ENCODE data around the gene PTCH1. TPM values are rescaled to one million over a fixed set of nuclear protein-coding genes. Genes with fewer than 3 reads are reported as not detected.
A peak's percentile ranks its signal among the peaks of the same experiment; 100 is the strongest.

PTCH1 gene
- total RNA-seq, 1 donor, result 3.3 TPM

DNA sequence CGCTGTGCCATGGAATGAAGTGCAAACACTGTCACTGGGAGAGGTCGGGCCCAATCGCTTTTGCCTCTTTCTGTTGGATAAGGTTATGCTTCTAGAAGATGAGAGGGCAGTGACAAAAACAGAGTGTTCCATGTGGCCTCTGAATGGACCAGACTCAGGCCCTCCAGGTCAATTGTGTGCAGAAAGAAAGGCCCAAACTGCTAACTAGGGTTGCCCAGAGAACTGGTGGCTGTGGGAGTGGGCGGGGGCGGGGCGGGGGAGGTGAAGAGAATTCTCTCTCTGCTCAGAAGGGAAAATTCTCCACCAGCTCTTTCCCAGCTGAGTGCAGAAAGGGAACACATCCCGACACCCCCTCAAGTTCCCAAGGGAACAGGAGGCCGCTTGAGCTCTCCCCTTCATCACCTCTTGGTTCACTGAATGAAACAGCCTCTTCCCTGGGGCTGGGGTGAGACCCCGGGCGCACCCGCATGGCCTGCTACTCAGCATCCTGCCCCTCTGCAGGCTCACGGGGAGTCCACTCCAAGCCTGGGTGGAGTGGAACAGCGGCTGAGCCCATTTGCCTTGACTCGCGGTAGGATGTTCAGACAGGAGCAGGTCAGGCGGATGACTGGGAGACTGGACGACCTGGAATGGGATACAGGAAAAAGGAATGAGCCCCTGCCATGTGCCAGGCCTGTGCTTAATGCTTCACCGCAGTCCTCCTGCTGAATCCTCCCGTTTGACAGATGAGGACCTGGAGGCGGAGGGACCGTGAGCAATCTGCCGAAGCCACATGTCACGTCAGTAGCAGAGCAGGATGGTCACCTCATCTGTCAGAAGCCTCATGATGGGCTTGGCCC is 105.5 kb downstream of the PTCH1 start:
- Histone ChIP-seq H3K9me3 (ENCODE audit: low read depth, low read length) (no peaks in the 10 kb centered on the region), H3K36me3 (ENCODE audit: insufficient read depth, low read length) (no peaks in the 10 kb centered on the region), H3K27ac (ENCODE audit: low read depth, low read length) (no peak overlapping the region), H3K4me2 (ENCODE audit: insufficient read depth, low read length) (no peak overlapping the region), H3K4me3 (ENCODE audit: insufficient read depth, low read length) (no peak overlapping the region), H3K4me1 (ENCODE audit: insufficient read depth, low read length) (peaks cover 5% of the 10 kb centered on the region), H2AFZ (ENCODE audit: low read length) (no peak overlapping the region), H3K79me2 (ENCODE audit: insufficient read depth, low read length) (no peaks in the 10 kb centered on the region), H3K27me3 (ENCODE audit: insufficient read depth, low read length) (peaks cover 3% of the 10 kb centered on the region), H4K20me1 (ENCODE audit: insufficient read depth, low read length) (no peaks in the 10 kb centered on the region)
- no peak for TF ChIP-seq CTCF (IDR thresholded peaks at IDR 0.05; ENCODE audit: extremely low read depth, low read depth, low read length)
- no peak for DNase-seq (ENCODE audit: insufficient read length, low spot score, missing footprints)

DNA sequence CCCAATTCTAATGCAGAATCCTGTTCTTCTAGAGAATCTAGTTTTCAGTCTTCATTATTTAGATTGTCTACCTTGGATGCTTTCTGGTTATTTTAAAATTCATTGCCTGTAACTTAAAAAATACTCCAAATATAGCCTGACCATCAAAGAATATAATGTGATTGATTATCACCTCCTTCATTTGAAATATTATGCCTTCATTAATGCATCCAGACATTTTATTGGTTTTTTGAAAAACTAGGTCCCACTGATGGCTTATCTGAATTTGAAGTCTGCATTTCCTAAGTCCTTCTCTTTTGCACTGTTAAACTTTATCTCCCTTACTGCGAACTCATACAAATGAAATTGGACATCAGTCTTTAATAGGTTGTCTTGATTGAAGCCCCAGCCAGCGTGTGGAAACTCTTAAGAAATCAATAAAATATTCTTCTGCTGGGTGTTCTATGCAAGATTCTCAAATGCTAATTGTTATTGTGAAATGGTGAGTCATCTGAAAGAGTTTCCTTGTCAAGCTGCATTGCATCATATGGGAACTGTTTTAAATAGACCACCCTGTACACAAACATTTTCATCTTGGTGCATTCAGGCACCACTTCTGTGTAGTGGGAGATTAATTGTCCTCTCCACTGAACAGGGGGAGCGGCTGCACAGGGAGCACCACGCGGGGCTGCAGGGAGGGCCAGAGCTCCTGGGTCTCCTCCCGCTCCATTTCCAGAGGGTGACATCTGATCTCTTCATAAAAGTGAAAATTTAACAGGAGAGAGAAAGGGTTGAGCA is 106.9 kb downstream of the PTCH1 start:
- Histone ChIP-seq H3K79me2 (ENCODE audit: insufficient read depth, low read length) (no peaks in the 10 kb centered on the region), H3K27me3 (ENCODE audit: insufficient read depth, low read length) (peaks cover 3% of the 10 kb centered on the region), H3K4me1 (ENCODE audit: insufficient read depth, low read length) (peaks cover 5% of the 10 kb centered on the region), H3K36me3 (ENCODE audit: insufficient read depth, low read length) (no peaks in the 10 kb centered on the region), H2AFZ (ENCODE audit: low read length) (no peak overlapping the region), H4K20me1 (ENCODE audit: insufficient read depth, low read length) (no peaks in the 10 kb centered on the region), H3K27ac (ENCODE audit: low read depth, low read length) (no peak overlapping the region), H3K4me3 (ENCODE audit: insufficient read depth, low read length) (no peak overlapping the region), H3K4me2 (ENCODE audit: insufficient read depth, low read length) (peak overlapping the region; percentile 49), H3K9me3 (ENCODE audit: low read depth, low read length) (no peaks in the 10 kb centered on the region)
- no peak for DNase-seq (ENCODE audit: insufficient read length, low spot score, missing footprints)
- TF ChIP-seq CTCF (IDR thresholded peaks at IDR 0.05; ENCODE audit: extremely low read depth, low read depth, low read length), result no peak

DNA sequence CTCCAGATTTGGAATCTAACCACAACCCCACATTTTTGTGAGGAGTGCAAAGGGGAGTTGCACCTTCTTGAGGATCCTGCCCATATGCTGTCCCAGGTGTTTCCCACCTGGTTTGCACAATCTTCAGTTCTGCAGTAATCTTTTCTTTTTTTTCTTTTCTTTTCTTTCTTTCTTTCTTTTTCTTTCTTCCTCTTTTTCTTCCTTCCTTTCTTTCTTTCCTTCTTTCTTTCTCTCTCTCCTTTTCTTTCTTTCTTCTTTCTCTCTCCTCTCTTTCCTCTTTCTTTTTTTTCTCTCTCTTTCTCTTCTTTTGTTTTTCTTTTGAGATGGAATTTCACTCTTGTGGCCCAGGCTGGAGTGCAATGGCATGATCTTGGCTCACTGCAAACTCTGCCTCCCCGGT is 109.2 kb downstream of the PTCH1 start:
- no peaks in the 10 kb centered on the region for H3K9me3 ChIP-seq (ENCODE audit: low read depth, low read length)
- no peak for DNase-seq (ENCODE audit: insufficient read length, low spot score, missing footprints)
- no peaks in the 10 kb centered on the region for H3K79me2 ChIP-seq (ENCODE audit: insufficient read depth, low read length)
- peaks cover 5% of the 10 kb centered on the region for H3K4me1 ChIP-seq (ENCODE audit: insufficient read depth, low read length)
- H3K27me3 ChIP-seq (ENCODE audit: insufficient read depth, low read length), result peaks cover 3% of the 10 kb centered on the region
- TF ChIP-seq CTCF (IDR thresholded peaks at IDR 0.05; ENCODE audit: extremely low read depth, low read depth, low read length), result no peak
- no peaks in the 10 kb centered on the region for H4K20me1 ChIP-seq (ENCODE audit: insufficient read depth, low read length)
- H3K36me3 ChIP-seq (ENCODE audit: insufficient read depth, low read length), result no peaks in the 10 kb centered on the region
- no peak overlapping the region for H3K4me3 ChIP-seq (ENCODE audit: insufficient read depth, low read length)
- no peak overlapping the region for H3K4me2 ChIP-seq (ENCODE audit: insufficient read depth, low read length)
- H3K27ac ChIP-seq (ENCODE audit: low read depth, low read length), result no peak overlapping the region
- no peak overlapping the region for H2AFZ ChIP-seq (ENCODE audit: low read length)

DNA sequence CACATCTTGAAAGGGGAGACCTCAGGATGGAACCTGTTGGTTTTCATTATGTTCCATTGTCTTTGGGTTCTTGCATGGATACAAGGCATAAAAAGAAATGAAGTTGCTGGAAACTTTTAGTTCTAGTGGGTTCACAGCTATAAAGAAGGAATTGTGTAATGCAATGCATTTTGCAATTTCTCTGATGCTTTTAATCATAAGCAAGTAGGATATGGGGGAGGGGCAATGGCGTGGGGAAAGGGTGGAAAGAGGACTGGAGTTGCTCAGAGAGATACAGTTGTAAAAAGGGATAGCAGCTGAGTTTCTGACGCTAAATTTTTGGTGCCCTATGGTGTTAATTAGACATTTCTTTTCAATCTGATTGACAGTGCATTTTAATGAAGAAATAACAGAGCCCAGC is 110.7 kb downstream of the PTCH1 start:
- no peaks in the 10 kb centered on the region for H4K20me1 ChIP-seq (ENCODE audit: insufficient read depth, low read length)
- DNase-seq (ENCODE audit: insufficient read length, low spot score, missing footprints), result no peak
- no peaks in the 10 kb centered on the region for H3K36me3 ChIP-seq (ENCODE audit: insufficient read depth, low read length)
- H3K4me1 ChIP-seq (ENCODE audit: insufficient read depth, low read length), result peaks cover 5% of the 10 kb centered on the region
- H3K4me2 ChIP-seq (ENCODE audit: insufficient read depth, low read length), result no peak overlapping the region
- TF ChIP-seq CTCF (IDR thresholded peaks at IDR 0.05; ENCODE audit: extremely low read depth, low read depth, low read length), result no peak
- H3K79me2 ChIP-seq (ENCODE audit: insufficient read depth, low read length), result no peaks in the 10 kb centered on the region
- no peak overlapping the region for H3K4me3 ChIP-seq (ENCODE audit: insufficient read depth, low read length)
- H3K27me3 ChIP-seq (ENCODE audit: insufficient read depth, low read length), result peaks cover 3% of the 10 kb centered on the region
- no peaks in the 10 kb centered on the region for H3K9me3 ChIP-seq (ENCODE audit: low read depth, low read length)
- H3K27ac ChIP-seq (ENCODE audit: low read depth, low read length), result no peak overlapping the region
- H2AFZ ChIP-seq (ENCODE audit: low read length), result no peak overlapping the region
